ENCODE results near the gene ZFYVE9. TPM values are rescaled to one million over a fixed set of nuclear protein-coding genes. Genes with fewer than 3 reads are reported as not detected.

Gene ZFYVE9
- total RNA-seq, 1 donor from 2014 or later = 18.7 TPM

DNA sequence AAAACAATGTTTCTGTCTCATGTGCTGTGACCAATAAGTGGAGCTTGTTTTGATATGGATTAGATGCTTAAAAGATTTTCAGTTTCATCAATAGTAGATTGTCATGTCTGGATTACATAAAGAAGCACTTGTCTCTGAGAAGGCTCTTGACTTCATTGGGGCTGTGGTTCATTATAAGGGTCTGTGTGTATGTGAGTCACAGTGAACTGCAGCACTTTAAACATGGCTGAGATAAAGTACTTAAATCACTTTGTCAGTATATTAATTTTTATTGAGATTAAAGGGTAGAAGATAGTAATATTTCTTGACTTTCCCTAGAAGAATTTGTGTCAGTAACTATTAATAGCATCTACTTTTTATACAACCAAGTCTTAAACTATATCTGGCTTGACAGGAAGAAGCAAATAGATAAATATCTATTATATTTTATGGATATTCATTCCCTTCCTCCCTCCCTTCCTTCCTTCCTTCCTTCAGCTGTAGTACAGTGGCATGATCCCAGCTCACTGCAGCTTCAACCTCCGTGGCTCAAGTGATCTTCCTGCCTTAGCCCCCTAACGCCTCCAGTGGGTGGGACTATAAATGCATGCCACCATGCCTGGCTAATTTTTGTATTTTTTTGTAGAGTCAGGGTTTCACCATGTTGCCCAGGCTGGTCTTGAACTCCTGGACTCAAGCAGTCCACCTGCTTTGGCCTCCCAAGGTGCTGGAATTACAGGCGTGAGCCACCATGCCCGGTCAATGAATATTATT, 48.8 kb downstream of the ZFYVE9 start:
- H3K4me1 ChIP-seq = peaks cover 12% of the 10 kb centered on the region
- DNase-seq (no peak), ATAC-seq (no peak)
- no peak overlapping the region for H3K27ac ChIP-seq
- TF ChIP-seq, protein P1, sequence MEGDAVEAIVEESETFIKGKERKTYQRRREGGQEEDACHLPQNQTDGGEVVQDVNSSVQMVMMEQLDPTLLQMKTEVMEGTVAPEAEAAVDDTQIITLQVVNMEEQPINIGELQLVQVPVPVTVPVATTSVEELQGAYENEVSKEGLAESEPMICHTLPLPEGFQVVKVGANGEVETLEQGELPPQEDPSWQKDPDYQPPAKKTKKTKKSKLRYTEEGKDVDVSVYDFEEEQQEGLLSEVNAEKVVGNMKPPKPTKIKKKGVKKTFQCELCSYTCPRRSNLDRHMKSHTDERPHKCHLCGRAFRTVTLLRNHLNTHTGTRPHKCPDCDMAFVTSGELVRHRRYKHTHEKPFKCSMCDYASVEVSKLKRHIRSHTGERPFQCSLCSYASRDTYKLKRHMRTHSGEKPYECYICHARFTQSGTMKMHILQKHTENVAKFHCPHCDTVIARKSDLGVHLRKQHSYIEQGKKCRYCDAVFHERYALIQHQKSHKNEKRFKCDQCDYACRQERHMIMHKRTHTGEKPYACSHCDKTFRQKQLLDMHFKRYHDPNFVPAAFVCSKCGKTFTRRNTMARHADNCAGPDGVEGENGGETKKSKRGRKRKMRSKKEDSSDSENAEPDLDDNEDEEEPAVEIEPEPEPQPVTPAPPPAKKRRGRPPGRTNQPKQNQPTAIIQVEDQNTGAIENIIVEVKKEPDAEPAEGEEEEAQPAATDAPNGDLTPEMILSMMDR (IDR thresholded peaks at IDR 0.05) = no peak
- no peaks in the 10 kb centered on the region for H3K9me3 ChIP-seq
- no peak overlapping the region for H3K4me3 ChIP-seq
- H3K36me3 ChIP-seq = no peaks in the 10 kb centered on the region
- intact Hi-C loops (cut with DNase I) = no loop called here
- no peaks in the 10 kb centered on the region for H3K27me3 ChIP-seq (ENCODE audit: low read depth)

DNA sequence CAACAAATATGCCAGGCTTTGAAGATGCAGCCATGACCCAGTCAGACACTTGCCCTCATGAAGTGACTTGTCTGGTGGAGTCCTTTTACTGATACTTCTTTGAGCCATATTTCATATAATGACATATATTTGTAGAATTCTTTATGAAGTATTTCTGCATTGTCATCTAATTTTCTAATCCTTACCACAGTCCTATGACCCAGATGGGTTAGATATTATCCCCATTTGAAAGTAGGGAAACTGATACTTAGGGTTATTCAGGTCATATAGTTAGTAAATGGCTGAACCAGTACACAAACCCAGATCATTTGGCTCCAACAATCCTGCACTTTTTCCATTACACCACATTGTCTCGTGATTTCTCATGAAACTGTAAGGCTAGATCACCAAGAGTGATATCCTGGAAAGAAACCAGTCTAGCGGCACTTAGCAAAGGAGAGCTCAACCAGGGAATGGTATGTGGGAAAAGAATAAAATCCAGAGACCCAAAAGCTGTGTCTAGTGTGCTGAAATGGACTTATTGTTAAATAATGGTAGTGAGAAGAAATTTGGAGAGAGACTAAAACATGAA, 49.6 kb downstream of the ZFYVE9 start:
- Histone ChIP-seq H3K9me3 (no peaks in the 10 kb centered on the region), H3K4me3 (no peak overlapping the region), H3K36me3 (no peaks in the 10 kb centered on the region), H3K27me3 (ENCODE audit: low read depth) (no peaks in the 10 kb centered on the region), H3K4me1 (peaks cover 12% of the 10 kb centered on the region), H3K27ac (no peak overlapping the region)
- intact Hi-C loops (cut with DNase I) = no loop called here
- no peak for ATAC-seq
- DNase-seq = no peak
- TF ChIP-seq, protein P1 (IDR thresholded peaks at IDR 0.05) = no peak

- TF ChIP-seq, protein P1 (IDR thresholded peaks at IDR 0.05) = no peak
- intact Hi-C loops (cut with DNase I) = no loop called here
- Histone ChIP-seq H3K27ac (no peak overlapping the region), H3K27me3 (ENCODE audit: low read depth) (no peaks in the 10 kb centered on the region), H3K4me3 (no peak overlapping the region), H3K36me3 (no peaks in the 10 kb centered on the region), H3K4me1 (peaks cover 12% of the 10 kb centered on the region), H3K9me3 (no peaks in the 10 kb centered on the region)
- DNase-seq (no peak), ATAC-seq (no peak)
Measured at GRCh38 chr1:52192024-52192423, 50.1 kb downstream of the ZFYVE9 start.

DNA sequence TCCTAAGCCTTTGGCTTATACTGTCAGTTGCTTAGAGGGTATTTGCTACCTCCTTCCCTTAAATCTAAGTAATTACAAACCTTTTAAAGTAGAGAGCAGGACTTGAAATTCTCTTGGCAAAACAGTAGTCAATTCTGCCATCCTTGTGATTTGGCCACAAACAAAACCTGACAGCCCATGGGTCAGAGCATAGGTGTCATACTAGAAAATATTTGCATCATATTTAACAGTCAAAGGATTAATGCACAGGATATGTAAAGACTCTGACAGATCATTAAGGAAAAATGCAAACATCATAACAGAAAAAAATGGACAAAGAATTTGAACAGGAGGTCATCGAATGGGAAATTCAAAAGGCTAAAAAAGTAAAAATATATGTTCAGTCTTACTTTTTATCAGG, 50.5 kb downstream of the ZFYVE9 start:
- Histone ChIP-seq H3K36me3 (no peaks in the 10 kb centered on the region), H3K27ac (no peak overlapping the region), H3K27me3 (ENCODE audit: low read depth) (no peaks in the 10 kb centered on the region), H3K9me3 (no peaks in the 10 kb centered on the region), H3K4me3 (no peak overlapping the region), H3K4me1 (peaks cover 12% of the 10 kb centered on the region)
- no peak for ATAC-seq
- no peak for DNase-seq
- intact Hi-C loops (cut with DNase I) = no loop called here
- TF ChIP-seq, protein P1 (IDR thresholded peaks at IDR 0.05) = no peak

DNA sequence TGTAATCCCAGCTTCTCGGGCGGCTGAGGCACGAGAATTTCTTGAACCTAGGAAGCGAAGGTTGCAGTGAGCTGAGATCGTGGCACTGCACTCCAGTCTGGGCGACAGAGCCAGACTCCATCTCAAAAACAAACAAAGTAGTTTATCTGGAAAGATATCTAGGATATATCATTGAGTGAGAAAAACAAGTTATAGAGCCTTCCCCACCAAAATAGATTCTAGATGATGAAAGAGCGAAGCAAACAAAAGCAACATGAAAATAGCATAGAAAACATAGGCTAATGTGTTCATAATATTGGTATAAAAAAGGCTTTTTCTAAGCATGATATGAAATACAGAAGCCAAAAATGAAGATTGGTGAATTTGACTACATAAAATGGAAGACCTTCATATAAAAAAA, 52.1 kb downstream of the ZFYVE9 start:
- H3K27ac ChIP-seq = no peak overlapping the region
- no peaks in the 10 kb centered on the region for H3K27me3 ChIP-seq (ENCODE audit: low read depth)
- H3K4me3 ChIP-seq = no peak overlapping the region
- TF ChIP-seq, protein P1 (IDR thresholded peaks at IDR 0.05) = no peak
- H3K9me3 ChIP-seq = no peaks in the 10 kb centered on the region
- intact Hi-C loops (cut with DNase I) = no loop called here
- H3K4me1 ChIP-seq = peaks cover 12% of the 10 kb centered on the region
- H3K36me3 ChIP-seq = no peaks in the 10 kb centered on the region
- DNase-seq = no peak
- no peak for ATAC-seq

All from lower lobe of right lung (tissue), 2 donors.